ENCODE results near the gene RNF145.

Gene RNF145

GRCh38 chr5:159217236-159217635 is 7.9 kb upstream of the RNF145 start:
- no peak for DNase-seq (ENCODE audit: low read depth)

GRCh38 chr5:159216454-159216853 is 7.1 kb upstream of the RNF145 start:
- DNase-seq (ENCODE audit: low read depth), result no peak

GRCh38 chr5:159215886-159216285 is 6.5 kb upstream of the RNF145 start:
- DNase-seq (ENCODE audit: low read depth), result no peak

GRCh38 chr5:159214486-159215271 is 5.3 kb upstream of the RNF145 start:
- DNase-seq (ENCODE audit: low read depth), result no peak

- DNase-seq (ENCODE audit: low read depth), result no peak
These were observed 3.5 kb upstream of the RNF145 start for GRCh38 chr5:159212657-159213462.

GRCh38 chr5:159211729-159212174 is 2.4 kb upstream of the RNF145 start:
- DNase-seq (ENCODE audit: low read depth), result no peak

- DNase-seq (ENCODE audit: low read depth), result no peak
These were observed 1.5 kb upstream of the RNF145 start for GRCh38 chr5:159210846-159211245.

GRCh38 chr5:159210210-159210661 is 883 bp upstream of the RNF145 start:
- no peak for DNase-seq (ENCODE audit: low read depth)

GRCh38 chr5:159208514-159209437 is 577 bp downstream of the RNF145 start:
- no peak for DNase-seq (ENCODE audit: low read depth)

GRCh38 chr5:159207686-159208513 is 1.5 kb downstream of the RNF145 start:
- DNase-seq (ENCODE audit: low read depth), result peak; percentile 29

- DNase-seq (ENCODE audit: low read depth), result no peak
These were observed 2.1 kb downstream of the RNF145 start for GRCh38 chr5:159207222-159207685.

- no peak for DNase-seq (ENCODE audit: low read depth)
These were observed 2.5 kb downstream of the RNF145 start for GRCh38 chr5:159206818-159207217.

- DNase-seq (ENCODE audit: low read depth), result no peak
These were observed 3.0 kb downstream of the RNF145 start for GRCh38 chr5:159206368-159206767.

- no peak for DNase-seq (ENCODE audit: low read depth)
These were observed 6.0 kb downstream of the RNF145 start for GRCh38 chr5:159203351-159203750.

GRCh38 chr5:159202151-159202550 is 7.2 kb downstream of the RNF145 start:
- DNase-seq (ENCODE audit: low read depth), result no peak

GRCh38 chr5:159199780-159200179 is 9.6 kb downstream of the RNF145 start:
- DNase-seq (ENCODE audit: low read depth), result no peak

- DNase-seq (ENCODE audit: low read depth), result no peak
These were observed 10.1 kb downstream of the RNF145 start for GRCh38 chr5:159199225-159199624.

- DNase-seq (ENCODE audit: low read depth), result no peak
These were observed 11.0 kb downstream of the RNF145 start for GRCh38 chr5:159198063-159199036.

GRCh38 chr5:159195775-159196174 is 13.6 kb downstream of the RNF145 start:
- DNase-seq (ENCODE audit: low read depth), result no peak

GRCh38 chr5:159190170-159190569 is 19.2 kb downstream of the RNF145 start:
- no peak for DNase-seq (ENCODE audit: low read depth)
